Stimulated activated CD4-positive, alpha-beta T cell treated with anti-CD3 and anti-CD28 coated beads, Interleukin-4, amount 100 ng/mL, for 48 hours (primary cell): ENCODE measurements around the gene ZNF518B.

Source experiments
- DNase-seq, 2 donors: peaks; one replicate each; pipeline ENCODE4 v3.0.0-alpha.2; 2020; ENCODE audit warnings: low read depth in 2 of 2

The ZNF518B gene, protein sequence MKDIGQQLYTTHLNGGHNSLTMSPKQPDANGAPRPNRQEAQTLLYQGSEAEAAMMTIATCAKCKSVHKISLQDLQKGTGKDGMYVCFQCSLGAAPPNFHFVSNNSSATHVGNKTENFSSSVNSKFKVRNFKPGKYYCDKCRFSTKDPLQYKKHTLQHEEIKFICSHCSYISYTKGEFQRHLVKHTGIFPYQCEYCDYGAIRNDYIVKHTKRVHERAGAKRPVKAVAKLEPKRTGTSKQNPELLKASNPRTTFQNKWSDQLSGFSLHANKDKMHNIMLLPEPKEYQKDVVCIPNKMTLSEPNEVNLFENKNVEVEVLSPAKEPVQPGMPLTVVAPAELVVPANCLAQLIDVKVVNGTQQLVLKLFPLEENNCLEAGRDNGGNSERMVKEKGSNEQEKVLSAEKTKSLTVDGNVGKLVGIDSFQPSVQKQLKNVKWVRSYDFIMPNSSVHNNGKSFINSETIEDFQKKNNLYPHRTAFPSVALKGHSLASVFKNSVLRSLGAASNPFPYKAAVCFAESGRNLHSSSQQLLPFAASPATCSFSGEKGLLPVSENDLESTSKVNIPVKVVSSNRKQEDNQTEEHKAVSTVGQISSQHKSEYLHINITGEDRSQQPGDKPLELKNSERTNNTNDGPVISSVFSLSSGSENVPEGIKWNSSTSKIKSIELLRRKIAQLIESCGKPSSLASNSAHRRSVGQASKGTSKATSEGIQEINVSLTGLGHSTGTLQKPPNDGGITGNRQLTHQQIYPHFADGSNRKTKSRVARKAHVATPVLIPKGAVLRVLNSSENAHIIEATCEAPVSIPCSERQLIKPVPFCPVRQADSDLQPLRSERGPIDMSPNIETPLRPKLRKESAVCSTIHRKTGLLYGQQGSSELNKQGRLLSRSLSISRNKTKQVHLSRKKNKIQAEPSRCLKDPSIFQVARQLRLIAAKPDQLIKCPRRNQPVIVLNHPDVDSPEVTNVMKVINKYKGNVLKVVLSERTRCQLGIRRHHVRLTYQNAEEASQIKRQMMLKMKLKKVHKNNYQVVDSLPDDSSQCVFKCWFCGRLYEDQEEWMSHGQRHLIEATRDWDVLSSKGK

DNA sequence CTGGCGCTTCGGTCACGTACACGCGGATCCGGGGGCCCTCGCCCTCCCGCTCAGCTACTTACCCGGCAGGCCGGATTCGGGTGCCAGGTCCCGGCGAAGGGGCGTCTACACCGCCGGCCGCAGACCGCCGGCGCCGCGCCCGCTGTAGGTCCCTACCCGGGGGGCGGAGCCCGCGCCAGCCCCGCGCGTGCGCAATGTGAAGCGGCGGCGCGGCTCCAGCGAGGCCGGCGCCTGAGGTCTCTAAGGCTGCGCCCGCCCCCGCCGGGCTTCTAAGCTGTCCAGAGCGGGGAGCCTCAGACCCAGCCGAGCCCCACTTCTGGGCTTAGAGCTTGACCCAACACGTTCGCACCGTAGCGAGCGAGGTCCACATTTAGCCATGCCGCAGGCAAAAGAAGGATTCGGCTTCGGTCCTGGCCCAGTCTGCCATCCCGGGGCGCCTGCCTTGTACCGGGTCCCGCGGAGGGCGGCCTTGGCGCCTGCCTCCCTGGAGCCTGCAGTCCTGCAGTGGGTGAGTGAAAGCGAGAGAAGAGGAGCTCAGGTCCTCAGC is at the start of gene ZNF518B:
Gene ZNF518B (minus strand): TSS at position 172 of the 547 bp plus-strand sequence. CDS start 11,098 bp downstream, outside the sequence.
- peak; percentile 63 to 71 for DNase-seq

DNA sequence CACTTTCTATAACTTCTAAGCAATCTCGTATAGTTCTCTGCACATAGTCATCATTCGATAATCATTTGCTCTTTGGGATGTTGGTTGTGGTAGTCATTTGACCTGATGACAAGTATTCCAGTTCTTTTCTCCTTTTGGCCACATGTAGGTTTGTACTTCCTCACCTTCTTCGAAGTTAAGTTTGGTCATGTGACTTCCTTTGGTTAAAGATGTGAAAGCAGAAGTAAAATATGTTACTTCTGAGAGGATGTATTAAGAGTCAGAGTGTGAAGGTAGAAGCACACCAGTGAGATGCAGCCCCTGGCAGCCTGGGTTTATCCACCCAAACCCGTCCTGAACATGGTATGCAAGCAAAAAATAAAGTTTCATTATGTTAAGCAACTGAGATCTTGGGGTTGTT is 48.9 kb upstream of the ZNF518B start:
- no peak for DNase-seq

DNA sequence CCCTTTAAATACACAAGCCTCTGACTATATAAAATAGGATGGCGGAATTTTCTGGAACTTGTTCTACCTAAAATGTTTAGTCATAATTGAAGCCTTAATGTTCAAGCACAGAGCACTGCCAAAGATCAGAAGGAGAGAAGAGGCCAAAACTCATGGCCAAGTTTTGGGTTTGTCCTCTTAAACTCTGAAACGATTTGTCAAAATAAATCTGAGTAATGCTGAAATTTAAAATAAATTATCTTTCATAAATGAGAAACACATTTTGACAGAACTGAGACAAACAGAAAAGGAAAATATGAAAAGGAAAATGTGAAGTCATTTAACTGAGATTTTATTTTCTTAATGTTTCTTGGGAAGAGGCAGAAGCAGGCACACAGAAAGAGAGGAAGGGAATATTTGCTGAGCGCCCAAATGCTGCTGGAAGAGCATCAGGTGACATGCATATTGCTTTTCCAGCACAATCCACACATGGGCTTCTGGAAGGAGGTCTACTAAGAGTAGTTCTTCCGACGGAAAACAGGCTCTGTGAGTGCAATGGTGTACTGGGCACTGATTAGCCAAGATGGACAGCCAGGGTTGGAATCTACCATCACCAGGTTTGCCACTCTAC is 47.4 kb upstream of the ZNF518B start:
- no peak for DNase-seq

GRCh38 chr4:10502717-10503116 is 45.5 kb upstream of the ZNF518B start:
- DNase-seq: no peak

DNA sequence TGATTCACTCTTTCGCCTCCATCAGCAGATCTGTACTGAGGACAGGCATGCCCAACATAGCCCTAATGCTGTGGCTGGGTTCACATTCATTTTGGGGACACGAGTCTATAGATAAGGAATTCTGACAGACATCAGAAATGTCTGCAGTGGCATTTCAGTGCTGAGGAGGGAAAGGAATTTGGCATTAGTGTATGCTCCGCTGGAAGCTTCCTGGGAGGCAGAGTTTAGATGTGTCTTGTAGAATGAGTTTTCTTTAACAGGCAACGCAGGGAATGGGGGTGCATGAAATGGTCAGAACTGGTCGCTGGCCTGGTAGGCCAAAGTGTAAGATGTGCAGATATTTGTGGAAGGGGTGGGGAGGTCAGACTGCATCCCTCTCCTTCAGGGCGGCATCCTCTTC is 43.5 kb upstream of the ZNF518B start:
- no peak for DNase-seq

GRCh38 chr4:10496200-10496599 is 39.0 kb upstream of the ZNF518B start:
- no peak for DNase-seq

DNA sequence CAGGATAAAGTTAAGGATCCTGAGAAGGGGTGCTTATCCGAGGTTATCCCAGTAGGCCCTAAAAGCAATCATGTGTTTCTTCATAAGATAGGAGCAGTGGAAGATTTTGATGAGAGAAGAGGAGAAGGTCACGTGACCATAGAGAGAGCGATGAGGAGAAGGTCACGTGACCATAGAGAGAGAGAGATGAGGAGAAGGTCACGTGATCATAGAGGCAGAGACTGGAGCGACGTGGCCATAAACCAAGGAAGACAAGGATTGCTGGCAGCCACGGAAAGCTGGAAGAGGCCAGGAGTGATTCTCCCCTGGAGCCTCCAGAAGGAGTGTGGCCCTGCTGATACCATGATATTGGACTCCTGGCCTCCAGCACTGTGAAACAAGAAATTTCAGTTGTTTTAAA is 38.4 kb upstream of the ZNF518B start:
- DNase-seq: no peak

- no peak for DNase-seq
Observed at GRCh38 chr4:10492464-10492863, 35.2 kb upstream of the ZNF518B start.

- DNase-seq: no peak
Observed at GRCh38 chr4:10491401-10491800, 34.2 kb upstream of the ZNF518B start.

DNA sequence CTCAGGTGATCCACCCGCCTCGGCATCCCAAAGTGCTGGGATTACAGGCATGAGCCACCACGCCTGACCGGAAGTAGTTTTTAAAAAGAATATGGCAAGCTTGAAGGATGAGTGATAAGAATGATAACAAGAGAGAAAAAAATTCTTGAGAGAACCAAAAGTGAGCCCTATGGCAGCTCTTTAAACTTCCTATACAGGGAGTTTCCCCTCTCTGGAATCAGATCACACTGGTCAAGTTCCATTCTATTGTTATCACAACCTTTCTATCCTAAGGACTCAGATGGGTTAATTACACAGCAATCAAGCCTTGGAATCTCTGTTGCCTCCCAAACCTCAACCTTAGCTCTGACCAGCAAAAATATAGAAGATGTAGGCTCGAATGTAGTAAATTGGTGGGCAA is 33.8 kb upstream of the ZNF518B start:
- no peak for DNase-seq

GRCh38 chr4:10482913-10483312 is 25.7 kb upstream of the ZNF518B start:
- no peak for DNase-seq

- no peak for DNase-seq
Observed at GRCh38 chr4:10480616-10481015, 23.4 kb upstream of the ZNF518B start.

GRCh38 chr4:10478621-10479020 is 21.4 kb upstream of the ZNF518B start:
- DNase-seq: no peak

DNA sequence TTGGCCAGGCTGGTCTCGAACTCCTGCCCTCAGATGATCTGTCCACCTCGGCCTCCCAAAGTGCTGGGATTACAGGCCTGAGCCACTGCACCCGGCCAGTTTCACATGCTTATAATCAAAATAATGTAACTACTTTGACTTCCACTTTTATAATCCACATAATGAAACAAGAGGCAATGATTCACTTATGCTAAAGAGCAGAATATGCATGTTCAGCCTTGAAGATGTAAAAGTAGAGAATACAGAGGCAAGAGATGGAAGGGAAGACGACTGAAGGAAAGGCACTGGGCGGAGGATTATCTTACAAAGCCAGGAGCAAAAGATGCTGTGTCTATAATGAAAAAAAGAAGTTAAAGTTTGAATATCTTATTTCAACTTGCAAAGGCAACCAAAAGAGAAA is 13.3 kb upstream of the ZNF518B start:
- DNase-seq: no peak

DNA sequence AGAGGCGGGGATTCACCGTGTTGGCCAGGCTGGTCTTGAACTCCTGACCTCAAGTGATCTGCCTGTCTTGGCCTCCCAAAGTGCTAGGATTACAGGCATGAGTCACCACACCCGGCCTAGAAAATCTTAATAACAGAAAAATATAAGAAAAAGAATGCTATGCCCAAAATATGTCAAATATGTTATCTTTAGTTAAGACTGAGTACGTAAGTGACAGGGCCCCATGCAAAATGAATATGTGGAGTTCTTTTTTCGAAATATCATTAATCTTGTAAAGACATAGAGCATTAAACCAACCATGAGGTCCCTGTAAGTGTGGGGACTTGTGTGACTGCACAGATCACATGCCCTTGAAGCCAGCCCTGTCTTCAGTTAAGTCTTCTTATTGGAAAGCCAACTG is 8.9 kb upstream of the ZNF518B start:
- no peak for DNase-seq

DNA sequence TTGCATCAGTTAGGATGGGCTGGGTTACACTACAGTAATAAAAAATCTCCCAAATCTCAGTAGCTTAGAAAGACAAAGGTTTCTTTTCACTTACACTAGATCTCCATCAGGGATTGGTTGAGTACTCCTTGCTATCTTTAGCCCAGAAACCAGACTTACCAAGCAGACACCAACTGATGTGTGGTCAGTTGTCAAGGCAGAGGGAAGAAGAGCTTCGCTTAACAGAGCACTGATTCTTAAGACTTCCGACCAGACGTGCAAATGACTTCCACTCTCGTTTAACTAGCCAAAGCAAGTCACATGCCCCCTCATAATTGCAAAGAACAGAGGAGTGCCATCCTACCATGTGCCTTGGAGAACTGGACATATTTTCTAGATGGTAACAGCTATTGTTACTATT is 5.7 kb upstream of the ZNF518B start:
- DNase-seq: no peak

- no peak for DNase-seq
Observed at GRCh38 chr4:10461850-10462400, 4.7 kb upstream of the ZNF518B start.

GRCh38 chr4:10461091-10461849 is 4.0 kb upstream of the ZNF518B start:
- DNase-seq: peak; percentile 59 to 62

GRCh38 chr4:10460313-10461047 is 3.3 kb upstream of the ZNF518B start:
- DNase-seq: peak in 1 of 2 donors; percentile 38

GRCh38 chr4:10459305-10459704 is 2.1 kb upstream of the ZNF518B start:
- DNase-seq: no peak
